ENCODE results near the gene PITX1. TPM values are rescaled to one million over a fixed set of nuclear protein-coding genes. Genes with fewer than 3 reads are reported as not detected.

The PITX1 gene
- total RNA-seq, 1 experiment from 2014 or later = 31.0 TPM

- CTCF ChIA-PET = no interaction called here
- Histone ChIP-seq H3K4me1 (ENCODE audit: control insufficient read depth in 1 of 2, insufficient read depth in 2 of 2, low read length in 2 of 2) (no peaks in the 10 kb centered on the region), H3K4me2 (ENCODE audit: low read length) (no peak overlapping the region), H2AFZ (ENCODE audit: low read depth, low read length, poor library complexity, severe bottlenecking) (no peak overlapping the region), H3K79me2 (ENCODE audit: insufficient read depth, low read length) (no peaks in the 10 kb centered on the region), H4K20me1 (ENCODE audit: insufficient read depth) (no peaks in the 10 kb centered on the region), H3K9ac (ENCODE audit: low read length) (no peak overlapping the region), H3K36me3 (ENCODE audit: control insufficient read depth in 1 of 2, insufficient read depth in 2 of 2, low read length in 2 of 2) (no peaks in the 10 kb centered on the region), H3K4me3 (replicated peaks in 1 of 2; ENCODE audit: low read depth in 1 of 2, low read length in 2 of 2) (no peak overlapping the region), H3K27me3 (ENCODE audit: insufficient read depth, low read length) (no peaks in the 10 kb centered on the region), H3K9me2 (ENCODE audit: insufficient read depth) (no peaks in the 10 kb centered on the region), H3K27ac (ENCODE audit: low read depth, low read length) (no peak overlapping the region), H3K9me3 (ENCODE audit: control insufficient read depth in 1 of 2, insufficient read depth in 1 of 2, low read depth in 1 of 2, low read length in 2 of 2) (no peaks in the 10 kb centered on the region)
- BruUV-seq (replicated peaks) = no TSS peak
- intact Hi-C loops (cut with micrococcal nuclease) = no loop called here
- POLR2A ChIA-PET = no interaction called here
- RAD21 ChIA-PET (ENCODE audit: low non-redundant PET in 1 of 2, low total read pairs in 2 of 2, uncharacterized antibody in 2 of 2, unreplicated experiment in 2 of 2) = no interaction called here
- DNase-seq (ENCODE audit: low read depth, low spot score) (no peak), ATAC-seq (no peak)
- no peak for TF ChIP-seq EGR1 (IDR thresholded peaks at IDR 0.05; ENCODE audit: low read depth)
- TF ChIP-seq CEBPB (IDR thresholded peaks at IDR 0.05; ENCODE audit: low read depth) = no peak
- TF ChIP-seq, protein P1, sequence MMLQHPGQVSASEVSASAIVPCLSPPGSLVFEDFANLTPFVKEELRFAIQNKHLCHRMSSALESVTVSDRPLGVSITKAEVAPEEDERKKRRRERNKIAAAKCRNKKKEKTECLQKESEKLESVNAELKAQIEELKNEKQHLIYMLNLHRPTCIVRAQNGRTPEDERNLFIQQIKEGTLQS (IDR thresholded peaks at IDR 0.05) = no peak
- TF ChIP-seq, protein P2, sequence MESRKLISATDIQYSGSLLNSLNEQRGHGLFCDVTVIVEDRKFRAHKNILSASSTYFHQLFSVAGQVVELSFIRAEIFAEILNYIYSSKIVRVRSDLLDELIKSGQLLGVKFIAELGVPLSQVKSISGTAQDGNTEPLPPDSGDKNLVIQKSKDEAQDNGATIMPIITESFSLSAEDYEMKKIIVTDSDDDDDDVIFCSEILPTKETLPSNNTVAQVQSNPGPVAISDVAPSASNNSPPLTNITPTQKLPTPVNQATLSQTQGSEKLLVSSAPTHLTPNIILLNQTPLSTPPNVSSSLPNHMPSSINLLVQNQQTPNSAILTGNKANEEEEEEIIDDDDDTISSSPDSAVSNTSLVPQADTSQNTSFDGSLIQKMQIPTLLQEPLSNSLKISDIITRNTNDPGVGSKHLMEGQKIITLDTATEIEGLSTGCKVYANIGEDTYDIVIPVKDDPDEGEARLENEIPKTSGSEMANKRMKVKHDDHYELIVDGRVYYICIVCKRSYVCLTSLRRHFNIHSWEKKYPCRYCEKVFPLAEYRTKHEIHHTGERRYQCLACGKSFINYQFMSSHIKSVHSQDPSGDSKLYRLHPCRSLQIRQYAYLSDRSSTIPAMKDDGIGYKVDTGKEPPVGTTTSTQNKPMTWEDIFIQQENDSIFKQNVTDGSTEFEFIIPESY (IDR thresholded peaks at IDR 0.05; ENCODE audit: extremely low read depth, insufficient replicate concordance, low read length) = no peak
- TF ChIP-seq POLR2A (IDR thresholded peaks at IDR 0.05; ENCODE audit: borderline replicate concordance, extremely low read depth, insufficient read depth, insufficient read length) = no peak
- TF ChIP-seq ZNF274 (IDR thresholded peaks at IDR 0.05; ENCODE audit: low read depth, low read length) = no peak
These were observed 25.5 kb downstream of the PITX1 start for GRCh38 chr5:135008556-135008955.

GRCh38 chr5:135007749-135008363 is 26.2 kb downstream of the PITX1 start:
- no peaks in the 10 kb centered on the region for H3K9me3 ChIP-seq (ENCODE audit: control insufficient read depth in 1 of 2, insufficient read depth in 1 of 2, low read depth in 1 of 2, low read length in 2 of 2)
- CTCF ChIA-PET = no interaction called here
- no peaks in the 10 kb centered on the region for H3K9me2 ChIP-seq (ENCODE audit: insufficient read depth)
- no TSS peak for BruUV-seq (replicated peaks)
- H3K4me2 ChIP-seq (ENCODE audit: low read length) = no peak overlapping the region
- H2AFZ ChIP-seq (ENCODE audit: low read depth, low read length, poor library complexity, severe bottlenecking) = no peak overlapping the region
- no peaks in the 10 kb centered on the region for H3K27me3 ChIP-seq (ENCODE audit: insufficient read depth, low read length)
- H3K9ac ChIP-seq (ENCODE audit: low read length) = no peak overlapping the region
- POLR2A ChIA-PET = no interaction called here
- no peaks in the 10 kb centered on the region for H4K20me1 ChIP-seq (ENCODE audit: insufficient read depth)
- intact Hi-C loops (cut with micrococcal nuclease) = no loop called here
- TF ChIP-seq, protein P1 (IDR thresholded peaks at IDR 0.05) = no peak
- TF ChIP-seq EGR1 (IDR thresholded peaks at IDR 0.05; ENCODE audit: low read depth) (no peak), RAD21 (IDR thresholded peaks at IDR 0.05; ENCODE audit: low read depth) (no peak), EZH2phosphoT487 (IDR thresholded peaks at IDR 0.05; ENCODE audit: borderline replicate concordance) (no peak), POLR2AphosphoS5 (IDR thresholded peaks at IDR 0.05; ENCODE audit: low read depth, low read length) (no peak), EZH2 (IDR thresholded peaks at IDR 0.05) (no peak), TCF7L2 (IDR thresholded peaks at IDR 0.05; ENCODE audit: borderline replicate concordance, extremely low read depth, insufficient read depth, insufficient read length) (no peak), SRF (IDR thresholded peaks at IDR 0.05; ENCODE audit: low read depth) (no peak)
- TF ChIP-seq, protein P3, sequence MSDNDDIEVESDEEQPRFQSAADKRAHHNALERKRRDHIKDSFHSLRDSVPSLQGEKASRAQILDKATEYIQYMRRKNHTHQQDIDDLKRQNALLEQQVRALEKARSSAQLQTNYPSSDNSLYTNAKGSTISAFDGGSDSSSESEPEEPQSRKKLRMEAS (IDR thresholded peaks at IDR 0.05) = no peak
- TF ChIP-seq, protein P2 (IDR thresholded peaks at IDR 0.05; ENCODE audit: extremely low read depth, insufficient replicate concordance, low read length) = no peak
- no peaks in the 10 kb centered on the region for H3K36me3 ChIP-seq (ENCODE audit: control insufficient read depth in 1 of 2, insufficient read depth in 2 of 2, low read length in 2 of 2)
- ATAC-seq (no peak), DNase-seq (ENCODE audit: low read depth, low spot score) (no peak)
- RAD21 ChIA-PET (ENCODE audit: low non-redundant PET in 1 of 2, low total read pairs in 2 of 2, uncharacterized antibody in 2 of 2, unreplicated experiment in 2 of 2) = no interaction called here
- no peak overlapping the region for H3K4me3 ChIP-seq (replicated peaks in 1 of 2; ENCODE audit: low read depth in 1 of 2, low read length in 2 of 2)
- H3K27ac ChIP-seq (ENCODE audit: low read depth, low read length) = no peak overlapping the region
- H3K4me1 ChIP-seq (ENCODE audit: control insufficient read depth in 1 of 2, insufficient read depth in 2 of 2, low read length in 2 of 2) = no peaks in the 10 kb centered on the region
- no peaks in the 10 kb centered on the region for H3K79me2 ChIP-seq (ENCODE audit: insufficient read depth, low read length)
